Activated gamma-delta T cell (primary cell): ENCODE results near the gene TMEM108.
"Not testable (repeated sequence)": the region's sequence is repeated elsewhere in the genome, so short reads cannot be mapped to it uniquely, and the experiment has no call there.

ENCODE experiments used
- DNase-seq: peaks from one replicate; lab custom pipeline; 2025; lab: John Stamatoyannopoulos, UW
- total RNA-seq, 2 donors: gene quantifications; one replicate each; lab custom pipeline; 2026; lab: John Stamatoyannopoulos, UW

Gene TMEM108
- 0.04 to 0.05 reads per million in 2 donors for total RNA-seq

DNA sequence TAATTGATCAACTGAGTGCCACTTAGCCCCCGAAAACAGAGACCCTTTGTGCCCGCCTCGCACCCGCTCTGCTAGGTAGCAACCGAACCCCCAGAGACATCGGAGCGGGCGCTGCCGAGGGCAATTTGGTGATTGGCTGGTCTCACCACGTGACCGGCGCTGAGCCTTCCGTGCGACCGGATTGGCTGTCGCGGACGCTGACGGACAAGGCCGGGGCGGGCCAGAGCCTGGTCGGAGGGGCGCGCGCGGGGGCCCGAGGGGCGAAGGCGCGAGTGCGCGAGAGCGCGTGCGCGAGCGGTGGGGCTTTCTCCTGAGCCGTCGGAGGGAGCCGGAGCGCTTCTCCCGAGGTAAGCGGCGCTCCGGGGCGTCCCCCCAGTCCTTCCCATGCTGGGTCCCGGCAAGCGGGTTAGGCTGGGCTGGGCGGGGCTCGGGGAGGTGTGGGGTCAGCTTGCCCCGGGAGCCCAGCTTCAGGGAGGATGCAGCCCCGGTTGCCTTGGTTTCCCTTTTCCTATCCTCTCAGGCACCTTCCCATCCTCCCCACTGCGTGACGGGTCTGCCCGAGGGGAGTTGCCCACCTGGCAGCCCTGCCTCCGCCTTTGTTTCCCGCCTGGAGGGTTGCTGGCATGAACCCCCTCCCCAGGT, at the start of gene TMEM108:
Gene TMEM108, plus strand, starts transcription at position 303 of the 642 bp plus-strand sequence.
- DNase-seq = no peak

DNA sequence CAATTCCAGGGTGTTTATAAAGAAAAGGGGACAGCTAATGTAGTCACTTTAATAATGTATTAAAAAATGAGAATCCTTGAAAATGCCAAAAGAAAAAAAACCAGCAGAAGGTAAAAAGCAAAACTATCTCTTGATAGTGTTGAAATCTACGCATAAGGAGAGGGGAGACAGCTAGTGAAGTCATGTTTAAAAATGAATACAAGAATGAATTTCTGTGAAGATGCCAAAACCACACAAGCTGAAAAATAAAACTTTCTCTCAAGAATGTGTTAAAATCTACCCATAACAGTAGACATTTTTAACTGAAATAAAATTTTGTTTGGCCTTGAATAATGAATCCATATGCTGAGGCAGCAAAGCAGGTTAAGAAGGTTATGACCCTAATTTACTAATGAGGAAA, 42.2 kb upstream of the TMEM108 start:
- no peak for DNase-seq

DNA sequence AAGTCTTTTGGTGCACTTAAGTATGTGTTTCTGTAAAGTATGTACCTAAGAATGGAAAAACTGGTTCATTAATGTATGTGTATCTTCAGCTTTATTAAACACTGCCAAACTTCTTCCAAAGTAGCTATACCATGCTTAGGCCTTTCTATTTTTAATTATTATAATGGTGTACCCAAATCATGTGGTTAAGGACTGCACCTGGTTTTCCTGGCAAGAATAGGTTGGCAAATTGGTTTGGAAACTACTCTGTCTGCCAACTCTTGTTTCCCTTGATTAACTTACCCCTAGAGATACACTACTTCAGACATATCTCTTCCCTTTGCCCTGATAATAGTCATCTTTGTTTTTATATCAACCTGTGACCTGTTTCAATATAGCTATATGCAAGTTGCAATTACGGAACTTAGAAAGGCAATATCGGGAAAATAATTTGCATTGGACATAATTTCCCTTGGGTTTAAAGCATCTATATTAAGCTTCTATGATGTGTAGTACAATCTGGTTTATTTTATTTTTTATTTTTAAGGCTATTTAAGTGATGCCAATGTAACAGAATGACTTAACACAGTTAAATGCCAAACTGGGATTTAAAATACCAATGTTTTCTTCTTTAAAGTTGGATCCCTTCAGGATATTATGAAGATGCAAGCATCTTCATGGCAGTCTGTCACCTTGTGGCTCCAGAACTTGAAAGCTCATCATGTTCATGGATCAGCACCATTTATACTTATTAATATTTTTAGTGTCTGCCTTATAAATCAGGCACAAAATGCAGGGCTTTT, 40.6 kb upstream of the TMEM108 start:
- no peak for DNase-seq

DNA sequence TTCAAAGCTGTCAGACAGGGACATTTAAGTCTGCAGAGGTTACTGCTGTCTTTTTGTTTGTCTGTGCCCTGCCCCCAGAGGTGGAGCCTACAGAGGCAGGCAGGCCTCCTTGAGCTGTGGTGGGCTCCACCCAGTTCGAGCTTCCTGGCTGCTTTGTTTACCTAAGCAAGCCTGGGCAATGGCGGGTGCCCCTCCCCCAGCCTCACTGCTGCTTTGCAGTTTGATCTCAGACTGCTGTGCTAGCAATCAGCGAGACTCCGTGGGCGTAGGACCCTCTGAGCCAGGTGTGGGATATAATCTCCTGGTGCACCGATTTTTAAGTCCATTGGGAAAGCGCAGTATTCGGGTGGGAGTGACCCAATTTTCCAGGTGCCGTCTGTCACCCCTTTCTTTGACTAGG, 33.2 kb upstream of the TMEM108 start:
- DNase-seq = not testable (repeated sequence)

DNA sequence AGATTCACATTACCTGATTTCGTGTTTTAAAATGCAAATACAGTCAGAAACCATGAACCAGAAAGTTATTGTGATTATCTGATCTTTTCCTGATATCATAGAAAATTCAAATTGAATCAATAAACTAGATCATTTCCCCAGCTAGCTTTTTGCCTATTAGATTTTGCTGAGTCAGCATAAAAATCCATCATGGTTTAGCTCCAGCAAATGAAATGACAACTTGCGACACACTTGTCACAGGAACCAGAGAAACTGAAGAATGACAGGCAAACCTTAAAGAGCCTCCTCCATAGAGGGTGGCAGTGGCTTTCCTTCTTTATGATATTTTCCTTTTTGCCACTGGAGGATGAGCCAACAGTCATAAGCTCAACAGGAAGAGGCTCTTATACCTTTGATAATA, 30.6 kb upstream of the TMEM108 start:
- DNase-seq = no peak

DNA sequence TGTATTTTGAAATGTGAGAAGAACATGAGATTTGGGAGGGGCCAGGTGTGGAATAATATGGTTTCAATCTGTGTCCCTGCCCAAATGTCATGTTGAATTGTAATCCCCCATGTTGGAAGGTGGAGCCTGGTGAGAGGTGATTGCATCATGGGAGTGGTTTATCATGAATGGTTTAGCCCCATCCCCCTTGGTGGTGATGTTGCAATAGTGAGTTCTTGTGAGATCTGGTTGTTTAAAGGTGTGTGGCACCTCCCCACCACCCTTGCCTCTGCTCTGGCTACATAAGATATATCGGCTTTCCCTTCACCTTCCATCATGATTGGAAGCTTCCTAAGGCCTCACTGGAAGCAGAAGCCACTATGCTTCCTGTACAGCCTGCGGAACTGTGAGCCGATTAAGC, 23.9 kb upstream of the TMEM108 start:
- DNase-seq = no peak

DNA sequence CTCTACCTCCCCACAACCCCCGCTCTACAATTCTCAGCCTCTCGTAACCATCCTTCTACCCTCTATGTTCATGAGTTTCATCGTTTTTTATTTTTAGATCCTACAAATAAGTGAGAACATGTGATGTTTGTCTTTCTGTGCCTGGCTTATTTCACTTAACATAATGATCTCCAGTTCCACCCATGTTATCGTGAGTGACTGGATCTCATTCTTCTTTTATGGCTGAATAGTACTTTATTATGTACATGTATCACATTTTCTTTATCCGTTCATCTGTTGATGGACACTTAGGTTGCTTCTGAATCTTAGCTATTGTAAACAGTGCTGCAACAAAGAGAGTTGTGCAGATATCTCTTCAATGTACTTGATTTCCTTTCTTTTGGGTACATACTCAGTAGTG, 22.6 kb upstream of the TMEM108 start:
- DNase-seq = not testable (repeated sequence)

DNA sequence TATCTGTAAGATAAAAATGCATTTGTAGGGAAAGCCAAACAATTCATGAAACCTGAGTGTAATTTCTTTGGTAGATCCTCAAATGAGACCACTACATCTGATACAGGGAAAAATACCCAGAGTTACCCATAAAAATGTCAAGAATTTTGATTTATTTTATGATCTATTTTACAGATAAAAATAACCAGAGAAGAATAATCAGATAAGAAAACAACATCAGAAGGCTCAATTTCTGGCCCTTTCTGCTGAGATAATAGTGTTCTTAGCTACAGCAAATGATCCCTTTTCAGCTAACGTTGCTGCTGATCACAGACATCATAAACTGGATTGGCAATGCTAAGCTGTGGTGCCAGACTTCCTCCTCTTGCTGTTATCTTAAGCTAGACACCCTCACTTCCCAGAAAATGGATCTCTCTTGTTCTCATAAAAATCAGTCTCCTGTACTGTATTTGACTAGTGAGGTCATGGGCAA, 21.3 kb upstream of the TMEM108 start:
- no peak for DNase-seq

DNA sequence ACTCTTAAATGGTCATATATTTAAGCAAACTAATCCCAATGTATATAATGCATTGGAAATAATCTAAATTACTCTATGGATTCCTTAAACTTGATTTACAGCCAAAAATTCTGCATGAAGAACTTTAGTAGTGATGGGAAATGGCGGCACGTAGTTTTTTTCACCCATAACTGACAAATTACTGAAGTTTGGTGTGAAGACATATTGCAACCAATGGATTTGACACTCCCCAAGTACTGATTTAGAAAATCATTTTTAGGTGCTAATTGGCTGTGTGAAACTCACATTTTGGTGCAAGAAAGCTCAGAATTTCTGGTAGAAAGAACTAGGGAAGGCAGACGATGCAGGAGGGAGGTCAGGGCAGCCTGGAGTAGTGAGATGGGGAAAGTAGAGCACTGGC, 19.3 kb upstream of the TMEM108 start:
- no peak for DNase-seq

DNA sequence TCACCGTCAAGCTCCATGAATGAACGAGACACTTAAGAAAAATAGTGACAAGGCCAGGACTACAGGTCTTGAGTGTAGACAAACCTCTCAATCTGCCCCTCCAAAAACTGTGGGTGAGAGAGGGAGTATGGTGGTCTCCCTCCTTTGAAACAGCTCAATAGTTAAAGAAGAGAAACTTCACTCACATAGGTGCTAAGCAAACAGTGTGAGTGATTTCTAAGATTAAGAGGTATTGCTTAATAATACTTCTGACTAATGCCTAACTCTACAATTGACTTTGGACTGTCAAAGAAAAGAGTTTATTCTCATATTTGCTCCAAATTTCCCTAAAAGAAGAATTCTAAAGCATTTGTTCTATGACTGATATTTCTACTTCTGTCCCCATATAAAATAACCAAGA, 17.0 kb upstream of the TMEM108 start:
- no peak for DNase-seq

DNA sequence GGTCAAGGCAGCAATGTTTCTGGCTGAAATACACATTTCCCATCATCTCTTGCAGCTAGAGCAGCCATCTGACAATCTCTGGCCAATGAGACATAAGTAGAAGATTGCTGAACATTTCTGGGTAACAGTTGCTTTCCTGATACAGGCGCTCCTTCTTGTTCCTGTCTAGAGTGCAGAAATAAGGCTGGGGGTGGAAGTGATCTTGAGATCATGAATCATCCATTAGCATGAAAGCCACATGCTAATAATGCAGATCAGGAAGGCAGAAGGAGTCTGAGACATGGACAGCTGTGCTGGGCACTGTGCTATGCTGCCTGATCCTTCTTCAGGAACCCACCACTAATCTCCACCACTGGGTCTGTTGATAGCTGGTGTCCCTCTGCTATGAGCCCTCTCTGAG, 14.8 kb upstream of the TMEM108 start:
- DNase-seq = no peak

DNA sequence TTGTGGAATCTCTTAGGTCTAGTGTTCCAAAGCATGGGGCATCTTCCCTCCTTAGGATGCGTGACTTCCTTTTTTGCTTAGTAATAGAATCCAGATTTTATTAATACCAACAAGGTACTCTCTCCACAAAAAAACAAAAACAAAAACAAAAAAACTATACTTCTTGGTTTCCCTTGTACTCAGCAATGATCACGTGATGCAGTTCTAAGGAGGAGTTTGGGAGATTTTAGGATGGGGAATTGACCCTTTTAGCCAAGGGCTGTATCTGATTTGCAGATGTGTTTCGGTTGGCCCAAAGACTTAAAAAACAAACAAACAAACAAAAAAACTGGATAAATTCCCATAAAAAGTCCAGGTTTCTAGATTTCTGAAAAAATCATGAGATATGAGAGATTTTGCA, 12.6 kb upstream of the TMEM108 start:
- DNase-seq = no peak

DNA sequence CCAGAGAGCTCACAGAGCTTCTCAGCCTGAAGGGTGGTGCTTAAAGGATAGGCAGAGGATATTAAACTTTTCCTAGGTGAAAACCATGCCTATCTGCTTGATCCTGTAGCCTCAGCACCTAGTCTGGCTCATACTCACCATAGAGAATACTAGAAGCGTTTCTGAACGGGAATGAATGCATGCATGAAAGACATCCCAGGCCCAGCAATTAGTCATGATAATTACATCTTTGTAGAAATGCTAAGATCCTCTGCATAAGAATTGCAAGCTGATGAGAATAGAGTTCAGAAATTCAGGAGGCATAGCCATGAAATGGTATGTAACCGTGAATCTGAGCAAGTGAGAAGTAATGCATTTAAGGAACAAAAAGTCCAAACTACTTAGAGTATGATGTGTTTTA, 5.9 kb upstream of the TMEM108 start:
- no peak for DNase-seq

DNA sequence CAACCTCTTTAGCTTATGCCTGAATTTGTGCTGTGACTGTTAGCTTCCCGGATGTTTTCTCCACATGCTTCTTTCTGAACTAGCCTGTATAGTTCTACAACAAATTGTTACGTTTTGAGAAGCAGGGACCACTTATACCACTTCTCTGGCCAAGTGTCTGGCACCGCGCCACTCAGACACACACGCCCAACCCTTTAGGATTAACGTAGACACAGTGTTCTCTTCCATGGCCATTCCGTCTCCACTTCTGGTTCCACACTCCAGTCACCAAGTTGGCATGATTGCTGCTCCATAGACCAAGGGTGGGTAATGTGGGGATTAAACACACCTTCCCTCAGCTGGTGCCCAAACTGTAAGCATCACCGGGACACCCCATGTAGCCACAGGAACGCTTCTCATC, 755 bp upstream of the TMEM108 start:
- DNase-seq = no peak

DNA sequence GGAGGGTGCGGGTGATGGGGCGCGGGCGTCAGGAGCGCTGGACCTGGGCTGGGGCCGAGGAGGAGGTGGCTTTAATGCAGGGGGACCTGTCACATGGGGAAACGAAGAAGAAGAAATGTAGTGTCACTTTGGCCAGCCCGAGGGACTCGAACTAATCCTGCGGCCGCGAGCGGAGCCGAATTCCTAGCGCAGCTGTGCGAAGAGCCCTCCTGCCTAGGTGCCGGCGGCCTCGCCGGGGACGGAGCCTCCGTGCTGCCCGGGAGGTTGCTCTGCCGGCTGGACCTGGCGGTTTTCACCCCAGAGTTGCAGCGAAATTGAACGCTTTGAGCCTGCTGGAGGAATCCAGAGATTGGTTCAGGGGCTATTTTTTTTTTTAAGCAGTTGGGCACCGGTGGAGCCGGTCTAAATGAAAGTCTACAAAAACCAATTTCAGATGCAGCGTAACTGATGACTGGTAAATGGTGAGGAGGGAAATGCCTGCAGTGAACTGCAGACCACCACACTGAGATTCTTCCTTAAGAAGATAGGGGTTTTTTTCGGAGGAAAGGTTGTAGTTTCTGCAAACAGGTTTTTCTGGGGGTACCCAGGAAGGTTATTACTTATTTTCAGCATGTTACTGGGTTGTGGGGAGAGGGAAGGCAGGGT, 662 bp downstream of the TMEM108 start:
- DNase-seq = no peak

DNA sequence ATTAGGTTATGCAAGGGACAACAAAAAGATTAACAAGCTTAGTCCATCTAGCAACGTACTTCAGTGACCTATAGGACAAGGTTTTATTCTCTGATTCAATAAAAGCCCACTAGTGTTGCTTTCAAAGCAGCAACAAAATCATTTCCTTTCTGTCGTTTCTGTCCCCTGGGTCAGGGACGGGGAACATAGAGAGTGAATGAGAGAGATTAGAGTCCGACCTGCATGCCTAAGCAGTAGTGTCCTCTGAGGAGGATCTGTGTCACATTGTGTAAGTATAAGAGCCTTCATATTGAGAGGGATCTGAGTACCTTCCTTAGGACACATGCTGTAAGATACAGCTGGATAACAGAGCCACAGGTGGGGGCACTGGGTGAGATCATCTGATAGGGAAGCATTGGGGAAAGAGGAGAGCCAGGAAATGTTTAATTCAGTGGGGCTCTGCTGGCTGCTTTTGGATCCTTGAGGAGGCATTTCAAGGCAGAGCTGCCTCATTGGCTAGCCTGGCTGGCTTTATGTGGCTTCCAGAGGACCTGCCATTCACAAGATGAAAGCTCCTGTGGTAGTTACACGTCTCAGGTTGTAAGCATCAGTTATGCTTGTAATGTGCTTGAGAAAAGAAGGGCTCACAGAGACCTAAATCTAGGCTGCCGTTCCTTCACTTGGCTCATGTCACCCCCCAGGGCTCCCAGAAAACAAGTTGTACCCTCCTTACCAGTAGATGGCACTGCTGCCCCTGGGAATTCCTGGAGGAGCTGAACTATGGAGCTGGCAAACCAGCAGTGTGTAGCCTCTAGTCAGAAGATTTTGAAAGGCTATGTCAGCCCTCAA, 2.7 kb downstream of the TMEM108 start:
- DNase-seq = no peak

DNA sequence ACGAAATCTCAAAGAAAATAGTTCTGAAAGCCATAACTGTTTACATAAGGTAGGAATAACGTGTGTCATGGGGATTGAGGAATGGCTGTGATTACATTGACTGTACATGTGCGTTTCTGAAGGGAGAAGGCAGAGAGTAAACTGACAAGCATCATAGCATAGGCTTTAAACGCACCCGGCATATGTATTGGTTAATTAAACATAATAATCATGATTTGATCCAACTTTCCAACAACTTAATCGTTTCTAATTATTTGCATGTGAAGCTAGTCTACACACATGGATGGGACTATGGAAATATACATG, 3.3 kb downstream of the TMEM108 start:
- no peak for DNase-seq

DNA sequence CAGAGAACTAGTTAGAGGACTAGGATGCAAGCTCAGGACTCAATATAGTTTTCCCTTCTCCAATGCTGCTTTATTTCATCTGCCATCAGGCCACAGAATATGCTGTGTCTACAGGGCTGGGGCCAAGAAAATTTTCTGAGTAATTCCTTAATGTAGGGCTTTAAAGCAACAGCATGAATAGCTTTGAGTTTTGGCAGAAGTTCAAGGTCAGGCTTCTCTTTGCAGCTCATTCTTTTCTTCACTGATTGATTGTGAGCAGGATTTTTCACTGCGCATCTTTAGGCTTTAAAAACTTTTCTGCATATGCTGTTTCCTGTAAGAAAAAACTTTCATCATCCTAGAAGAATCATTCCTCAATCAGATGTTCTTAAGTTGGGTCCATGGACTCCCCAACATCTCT, 4.6 kb downstream of the TMEM108 start:
- no peak for DNase-seq

DNA sequence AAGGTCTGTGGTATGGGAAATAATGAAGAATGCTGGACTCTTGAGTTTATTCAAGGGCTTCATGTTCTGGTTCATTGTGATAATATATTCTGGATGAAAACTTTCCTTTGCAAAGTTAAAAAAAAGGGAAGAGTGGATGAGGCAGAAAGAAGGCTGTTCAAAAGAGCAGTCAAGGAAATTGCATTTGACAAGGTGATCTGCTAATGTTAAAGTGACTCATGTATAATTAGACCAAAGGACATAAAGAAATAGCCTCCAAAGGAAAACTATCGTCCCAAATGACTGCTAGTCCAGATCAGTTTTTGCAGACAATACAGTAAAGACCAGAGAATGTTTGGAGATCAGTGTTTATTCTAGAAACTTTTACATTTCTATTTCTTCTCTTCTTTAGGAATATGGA, 9.8 kb downstream of the TMEM108 start:
- DNase-seq = no peak

DNA sequence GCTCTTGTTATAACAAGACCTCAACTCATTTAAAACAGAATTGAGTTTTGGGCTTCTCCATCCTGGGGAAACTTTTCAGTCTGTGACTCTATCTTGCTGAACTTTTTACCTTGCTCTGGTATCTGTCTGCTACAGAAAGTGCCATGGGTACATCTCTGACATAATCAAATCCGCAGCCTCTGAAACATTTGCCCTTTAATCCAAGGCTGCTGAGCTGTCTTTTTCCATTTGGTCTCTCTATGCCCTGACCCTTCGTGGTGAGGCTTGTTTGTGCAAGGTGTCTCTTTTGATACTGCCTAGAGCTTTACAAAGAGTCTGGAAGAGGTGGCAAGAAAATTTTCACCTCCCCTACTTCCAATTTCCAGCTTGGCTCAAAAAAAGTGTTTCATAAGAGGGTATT, 11.3 kb downstream of the TMEM108 start:
- no peak for DNase-seq

DNA sequence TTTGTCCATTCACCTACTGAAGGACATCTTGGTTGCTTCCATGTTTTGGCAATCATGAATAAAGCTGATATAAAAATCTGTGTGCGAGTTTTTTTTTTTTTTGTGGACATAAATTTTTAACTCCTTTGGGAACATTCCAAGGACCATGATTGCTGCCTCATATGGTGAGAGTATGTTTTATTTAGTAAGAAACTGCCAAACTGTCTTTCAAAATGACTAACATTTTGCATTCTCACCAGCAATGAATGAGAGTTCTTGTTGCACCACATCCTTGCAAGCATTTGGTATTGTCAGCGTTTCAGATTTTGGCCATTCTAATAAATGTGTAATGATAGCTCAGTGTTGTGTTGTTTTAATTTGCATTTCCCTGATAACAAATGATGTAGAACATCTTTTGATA, 12.7 kb downstream of the TMEM108 start:
- no peak for DNase-seq

DNA sequence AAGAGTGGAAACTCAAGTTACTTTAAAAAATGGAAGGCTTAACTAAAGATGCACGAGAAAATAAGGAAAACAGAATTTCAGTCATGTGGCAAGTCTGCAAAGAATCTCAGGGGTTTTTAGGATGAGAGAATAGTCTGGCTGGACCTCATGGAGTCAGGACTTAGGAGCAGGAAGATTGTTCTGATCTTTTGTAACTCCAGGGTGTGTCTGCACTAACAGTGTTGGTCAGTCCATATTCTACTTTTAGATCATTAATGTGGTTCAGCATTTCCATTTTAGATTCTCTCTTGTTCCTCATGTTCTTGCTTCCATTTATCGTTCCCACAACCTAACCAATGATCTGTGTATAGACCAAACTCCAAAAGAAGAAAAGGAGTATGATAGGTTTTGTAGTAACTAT, 15.3 kb downstream of the TMEM108 start:
- no peak for DNase-seq
